GM21528 (cell line): ENCODE data around the gene SEMA3G.

ENCODE experiments used
- ATAC-seq: cut with Tn5 transposase; IDR thresholded peaks from one replicate; pipeline ENCODE4 v1.9.1; 2021; ENCODE audit warnings: mild to moderate bottlenecking, moderate library complexity; ENCODE audit not compliant: unreplicated experiment, low FRiP score

Gene SEMA3G

DNA sequence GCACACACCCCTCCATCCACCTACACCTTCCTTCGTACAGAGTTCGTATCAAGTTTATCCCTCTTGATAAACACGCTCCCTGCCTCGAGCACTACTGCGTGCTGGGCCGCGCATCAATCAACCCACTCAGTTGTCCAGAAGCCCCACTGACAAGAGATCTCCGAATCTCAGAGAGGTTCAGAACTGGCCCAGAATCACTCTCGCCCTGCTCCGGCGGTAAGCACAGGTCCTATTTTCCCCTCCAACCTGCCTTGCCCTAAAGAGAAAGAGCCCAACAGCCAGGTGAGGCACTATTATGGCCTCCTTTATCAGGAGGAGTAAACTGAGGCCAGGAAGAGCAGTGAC lies 10.0 kb upstream of the SEMA3G start:
- no peak for ATAC-seq

DNA sequence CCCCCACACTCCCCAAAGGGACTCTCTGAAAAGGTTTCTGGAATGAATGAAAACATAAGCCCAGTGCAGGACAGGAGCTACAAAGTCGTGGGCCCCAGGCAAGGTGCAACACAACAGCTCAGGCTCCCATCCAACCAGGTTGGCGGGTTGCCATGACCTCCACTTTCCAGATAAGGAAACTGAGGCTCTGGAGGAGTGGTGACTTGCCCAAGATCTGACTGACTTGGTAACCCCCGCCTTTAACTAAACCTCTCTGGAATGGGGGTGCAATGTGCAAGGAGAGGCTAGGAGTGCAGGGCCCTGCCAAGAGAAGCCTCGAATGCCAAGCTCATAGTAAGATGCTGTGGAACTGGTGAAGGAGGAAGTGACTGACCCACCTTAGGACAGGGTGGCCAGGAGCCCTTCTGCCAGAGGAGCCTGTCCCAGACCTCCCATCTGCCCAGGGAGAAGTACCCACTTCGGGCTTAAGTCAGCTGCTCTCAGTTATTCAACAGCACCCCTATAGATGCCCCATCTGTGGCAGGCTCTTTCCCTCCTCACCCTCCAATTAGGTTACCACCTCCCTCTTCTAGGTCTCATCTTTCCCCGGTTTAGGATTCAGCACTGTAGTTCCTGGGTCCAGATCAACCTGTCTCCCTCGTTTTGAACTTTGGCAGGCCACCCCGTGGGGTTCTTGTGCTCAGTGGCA lies 9.5 kb upstream of the SEMA3G start:
- ATAC-seq: no peak

GRCh38 chr3:52453496-52454249 lies 8.8 kb upstream of the SEMA3G start, which contains the start of gene TNNC1:
Gene TNNC1 (minus strand): TSS chr3:52454041. CDS start chr3:52454015, 26 bp downstream.
- ATAC-seq: no peak

GRCh38 chr3:52452570-52453221 lies 7.8 kb upstream of the SEMA3G start:
- ATAC-seq: no peak

GRCh38 chr3:52452126-52452525 lies 7.2 kb upstream of the SEMA3G start:
- no peak for ATAC-seq

DNA sequence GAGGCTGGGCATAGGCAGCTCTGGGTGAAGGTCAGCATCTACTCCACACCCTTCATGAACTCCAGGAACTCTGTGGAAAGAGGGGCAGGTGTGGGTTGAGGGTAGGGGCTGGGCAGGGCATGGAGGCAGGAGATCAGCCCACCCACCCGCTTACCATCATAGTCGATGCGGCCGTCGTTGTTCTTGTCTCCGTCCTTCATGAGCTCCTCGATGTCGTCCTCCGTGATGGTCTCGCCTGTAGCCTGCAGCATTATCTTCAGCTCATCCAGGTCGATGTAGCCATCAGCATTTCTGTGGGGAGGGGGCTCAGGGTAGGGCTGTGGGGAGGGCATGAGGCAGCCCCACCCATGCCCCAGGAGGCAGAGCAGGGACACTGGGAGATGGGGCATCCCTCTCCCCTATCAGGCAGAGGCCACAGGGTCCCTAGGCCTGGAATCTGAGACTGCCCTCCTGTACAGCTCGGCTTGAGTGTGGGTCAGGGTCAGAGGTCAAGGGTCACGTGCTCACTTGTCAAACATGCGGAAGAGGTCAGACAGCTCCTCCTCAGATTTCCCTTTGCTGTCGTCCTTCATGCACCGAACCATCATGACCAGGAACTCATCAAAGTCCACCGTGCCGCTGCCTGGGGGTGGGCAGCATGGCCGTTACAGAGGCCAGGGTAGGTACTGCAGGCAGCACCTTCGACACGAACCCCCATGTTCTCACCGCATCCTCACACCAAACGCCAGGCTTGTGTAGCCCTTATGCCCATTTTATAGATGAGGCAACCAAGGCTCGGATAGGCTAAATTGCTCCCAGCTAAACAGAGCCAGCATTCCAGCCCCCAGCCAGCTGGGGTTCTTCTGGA lies 6.6 kb upstream of the SEMA3G start:
- ATAC-seq: no peak

DNA sequence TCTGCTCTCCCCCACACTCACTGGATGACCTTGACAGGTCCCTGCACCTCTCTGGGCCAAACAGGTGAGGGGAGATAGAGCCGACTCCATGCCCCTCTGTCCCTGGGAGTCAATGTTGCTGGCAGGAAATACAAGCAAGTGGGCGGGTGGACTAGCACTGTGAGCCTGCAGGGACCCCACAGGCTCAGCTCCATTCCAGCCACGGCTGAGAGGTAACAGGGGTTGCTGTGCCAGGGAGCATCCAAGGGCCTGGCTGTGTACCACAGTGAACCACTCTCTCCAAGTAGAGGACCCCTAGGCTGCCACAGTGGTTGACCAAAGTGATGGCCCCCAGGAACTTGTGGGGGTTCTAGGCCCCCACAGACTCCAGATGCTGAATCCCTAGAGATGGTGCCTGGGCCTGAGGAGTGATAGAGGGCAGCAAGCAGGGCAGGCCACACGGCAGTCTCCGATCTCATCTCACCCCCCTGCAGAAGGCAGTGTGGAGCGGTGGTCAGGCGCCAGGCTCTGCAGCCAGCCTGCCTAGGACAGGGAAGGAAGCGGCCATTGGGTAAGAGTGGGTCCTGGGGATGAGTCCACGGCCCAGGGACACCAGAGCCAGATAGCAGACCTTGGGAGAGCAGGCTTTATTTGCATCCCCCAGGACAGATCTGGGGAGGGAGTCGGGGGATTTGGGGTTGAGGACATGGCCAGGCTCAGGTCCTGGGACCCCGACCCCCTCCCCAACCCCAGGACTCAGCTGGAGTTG lies 5.8 kb upstream of the SEMA3G start:
- ATAC-seq: no peak

GRCh38 chr3:52447512-52448355 lies 2.8 kb upstream of the SEMA3G start:
- ATAC-seq: no peak

GRCh38 chr3:52446631-52447511 lies 2.0 kb upstream of the SEMA3G start:
- no peak for ATAC-seq

GRCh38 chr3:52446042-52446441 lies 1.1 kb upstream of the SEMA3G start:
- no peak for ATAC-seq

GRCh38 chr3:52443791-52444687 lies 864 bp downstream of the SEMA3G start:
- no peak for ATAC-seq

GRCh38 chr3:52443268-52443610 lies 1.7 kb downstream of the SEMA3G start:
- ATAC-seq: no peak

DNA sequence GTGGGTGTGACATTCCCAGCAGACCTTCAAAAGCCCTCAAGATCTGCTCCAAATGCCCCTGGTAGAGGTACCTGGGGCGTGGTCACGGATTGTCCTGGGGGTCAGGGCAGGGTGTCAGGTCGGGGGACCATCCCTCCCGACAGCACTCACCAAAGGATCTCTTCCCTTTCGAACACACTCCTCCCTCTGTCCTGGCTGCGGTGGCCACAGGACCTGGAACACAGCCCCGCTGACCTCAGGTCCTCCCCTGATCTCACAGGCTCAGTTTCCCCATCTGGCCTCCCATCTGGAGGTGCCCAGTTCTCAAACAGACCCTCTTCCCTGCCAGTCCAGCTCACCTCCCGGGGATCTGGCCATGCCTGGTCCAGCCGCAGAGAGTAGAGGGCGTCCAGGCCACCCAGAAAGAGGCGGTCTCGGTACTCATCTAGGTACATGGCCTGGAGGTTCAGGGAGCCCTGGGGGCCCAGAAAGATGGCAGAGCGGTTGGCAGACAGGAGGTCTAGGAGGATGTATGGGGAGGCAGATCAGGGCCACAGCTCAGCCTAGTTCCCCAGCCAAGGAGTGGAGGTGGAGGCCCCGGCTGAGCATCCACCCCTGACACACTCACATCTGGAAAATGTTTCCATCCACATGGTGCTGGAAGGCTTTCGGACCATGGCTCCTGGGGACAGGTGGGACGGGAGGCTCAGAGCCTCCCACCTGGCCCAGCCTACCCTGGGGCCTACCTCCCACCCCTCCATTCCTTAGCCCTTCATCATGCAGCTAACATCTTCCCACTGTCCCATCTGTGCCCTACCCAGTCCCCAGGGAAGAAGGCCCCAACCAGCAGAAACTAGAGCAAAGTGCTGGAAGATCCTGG lies 2.3 kb downstream of the SEMA3G start:
- ATAC-seq: no peak

- no peak for ATAC-seq
These were observed 3.1 kb downstream of the SEMA3G start for GRCh38 chr3:52441772-52442332.

DNA sequence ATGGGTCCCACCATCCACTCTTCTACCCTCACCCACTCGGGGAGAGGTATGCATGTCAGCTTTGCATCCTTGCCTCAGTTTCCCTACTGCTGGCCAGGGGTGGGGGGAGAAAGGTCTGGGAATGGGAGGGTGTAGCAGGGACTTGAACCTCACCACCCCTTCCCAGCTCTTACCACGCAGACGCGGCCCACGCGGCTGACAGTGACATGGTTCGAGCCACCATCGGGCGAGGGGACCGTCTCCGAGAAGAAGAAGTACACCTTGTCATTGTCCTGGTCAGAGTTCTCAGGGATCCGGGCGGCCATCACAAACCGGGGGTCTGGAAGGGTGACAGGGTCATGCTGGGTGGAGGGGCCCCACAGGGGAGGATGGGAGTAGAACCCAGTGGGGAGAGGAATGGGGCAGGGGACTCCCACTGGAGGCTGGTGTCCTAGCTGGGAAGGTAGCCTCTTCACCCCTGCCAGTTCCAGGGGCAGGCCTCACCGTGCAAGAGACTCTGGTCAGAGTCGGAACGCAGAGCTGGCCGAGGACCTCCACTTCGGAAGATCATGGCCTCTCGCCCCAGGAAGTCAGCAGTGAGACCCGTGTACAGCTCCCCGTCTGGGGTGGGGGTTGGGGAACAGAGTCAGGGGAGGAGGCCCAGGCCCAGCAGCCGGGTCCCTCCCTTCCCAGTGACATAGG lies 3.7 kb downstream of the SEMA3G start:
- no peak for ATAC-seq

DNA sequence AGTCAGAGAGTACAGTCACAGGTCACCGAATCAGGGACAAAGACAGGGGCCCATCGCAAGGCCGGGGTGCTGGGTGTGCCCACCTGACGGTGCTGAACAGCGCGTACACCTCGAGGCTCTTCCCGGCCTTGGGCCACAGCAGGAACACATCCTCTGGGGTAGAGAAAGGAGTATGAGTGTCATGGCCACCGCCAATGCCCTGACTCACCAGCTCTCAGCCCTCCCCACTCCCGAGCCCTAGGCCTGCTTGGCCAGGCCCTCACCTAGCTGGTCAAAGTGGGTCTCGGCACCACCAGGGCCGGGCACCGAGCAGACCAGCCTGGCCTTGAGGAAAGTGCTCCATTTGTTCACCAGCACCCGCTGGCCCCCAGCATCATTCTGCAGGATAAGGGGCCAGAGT lies 4.2 kb downstream of the SEMA3G start:
- ATAC-seq: no peak
